HEK293T (cell line): ENCODE data around the gene CEP170.

Source experiments
- CTCF ChIA-PET: fragments of 350-600 bp; formaldehyde crosslinking; extraction: SDS; loops from one replicate; lab custom pipeline; 2021; ENCODE audit warnings: antibody characterized with exemption, inconsistent platforms; lab: Yijun Ruan, JAX
- POLR2A ChIA-PET: fragments of 350-600 bp; formaldehyde crosslinking; extraction: SDS; loops from one replicate; lab custom pipeline; 2020; ENCODE audit warnings: antibody characterized with exemption, inconsistent platforms; lab: Yijun Ruan, JAX
- DNase-seq: peaks from one replicate; pipeline ENCODE4 v3.0.0; 2012; ENCODE audit warnings: mixed read lengths; ENCODE audit errors: extremely low spot score
- ARNT ChIP-seq: fragments of 450-650 bp; IDR thresholded peaks from 2 replicates; pipeline ENCODE4 v1.6.1; 2017; ENCODE audit warnings: mild to moderate bottlenecking
- BHLHE40 ChIP-seq: fragments of 450-650 bp; IDR thresholded peaks from 2 replicates; pipeline ENCODE4 v1.6.1; 2016; ENCODE audit warnings: mild to moderate bottlenecking, moderate library complexity, borderline replicate concordance
- CTBP1 ChIP-seq: fragments of 450-650 bp; IDR thresholded peaks from 2 replicates; pipeline ENCODE4 v1.6.1; 2016; ENCODE audit warnings: borderline replicate concordance
- ELF4 ChIP-seq: fragments of 450-650 bp; IDR thresholded peaks from 2 replicates; pipeline ENCODE4 v1.6.1; 2017; ENCODE audit warnings: antibody characterized with exemption
- FOXA1 ChIP-seq: fragments of 450-650 bp; IDR thresholded peaks from 2 replicates; pipeline ENCODE4 v1.6.1; 2016; ENCODE audit warnings: mild to moderate bottlenecking
- FOXK2 ChIP-seq: fragments of 450-650 bp; IDR thresholded peaks from 2 replicates; pipeline ENCODE4 v1.6.1; 2016; ENCODE audit warnings: mild to moderate bottlenecking
- FOXM1 ChIP-seq: fragments of 450-650 bp; IDR thresholded peaks from 2 replicates; pipeline ENCODE4 v1.6.1; 2017; ENCODE audit warnings: mild to moderate bottlenecking, borderline replicate concordance
- HDGF ChIP-seq: fragments of 450-650 bp; IDR thresholded peaks from 2 replicates; pipeline ENCODE4 v1.6.1; 2017; ENCODE audit warnings: antibody characterized with exemption, borderline replicate concordance
- L3MBTL2 ChIP-seq: fragments of 450-650 bp; conservative IDR thresholded peaks from 2 replicates; pipeline ENCODE4 v1.6.1; 2016; ENCODE audit warnings: mild to moderate bottlenecking
- LEF1 ChIP-seq: fragments of 450-650 bp; IDR thresholded peaks from 2 replicates; pipeline ENCODE4 v1.6.1; 2017; ENCODE audit warnings: mild to moderate bottlenecking, borderline replicate concordance
- NFRKB ChIP-seq: fragments of 450-650 bp; IDR thresholded peaks from 2 replicates; pipeline ENCODE4 v1.6.1; 2016; ENCODE audit warnings: mild to moderate bottlenecking, moderate library complexity
- SP1 ChIP-seq: fragments of 450-650 bp; IDR thresholded peaks from 2 replicates; pipeline ENCODE4 v1.6.1; 2017
- SUZ12 ChIP-seq: fragments of 450-650 bp; IDR thresholded peaks from 2 replicates; pipeline ENCODE4 v1.6.1; 2016; ENCODE audit warnings: mild to moderate bottlenecking
- TARDBP ChIP-seq: fragments of 450-650 bp; IDR thresholded peaks from 2 replicates; pipeline ENCODE4 v1.6.1; 2016
- ZNF384 ChIP-seq: fragments of 450-650 bp; IDR thresholded peaks from 2 replicates; pipeline ENCODE4 v1.6.1; 2016
- TF ChIP-seq, protein P1 (sequence below): fragments of 450-650 bp; IDR thresholded peaks from 2 replicates; pipeline ENCODE4 v1.6.1; 2016

The CEP170 gene

DNA sequence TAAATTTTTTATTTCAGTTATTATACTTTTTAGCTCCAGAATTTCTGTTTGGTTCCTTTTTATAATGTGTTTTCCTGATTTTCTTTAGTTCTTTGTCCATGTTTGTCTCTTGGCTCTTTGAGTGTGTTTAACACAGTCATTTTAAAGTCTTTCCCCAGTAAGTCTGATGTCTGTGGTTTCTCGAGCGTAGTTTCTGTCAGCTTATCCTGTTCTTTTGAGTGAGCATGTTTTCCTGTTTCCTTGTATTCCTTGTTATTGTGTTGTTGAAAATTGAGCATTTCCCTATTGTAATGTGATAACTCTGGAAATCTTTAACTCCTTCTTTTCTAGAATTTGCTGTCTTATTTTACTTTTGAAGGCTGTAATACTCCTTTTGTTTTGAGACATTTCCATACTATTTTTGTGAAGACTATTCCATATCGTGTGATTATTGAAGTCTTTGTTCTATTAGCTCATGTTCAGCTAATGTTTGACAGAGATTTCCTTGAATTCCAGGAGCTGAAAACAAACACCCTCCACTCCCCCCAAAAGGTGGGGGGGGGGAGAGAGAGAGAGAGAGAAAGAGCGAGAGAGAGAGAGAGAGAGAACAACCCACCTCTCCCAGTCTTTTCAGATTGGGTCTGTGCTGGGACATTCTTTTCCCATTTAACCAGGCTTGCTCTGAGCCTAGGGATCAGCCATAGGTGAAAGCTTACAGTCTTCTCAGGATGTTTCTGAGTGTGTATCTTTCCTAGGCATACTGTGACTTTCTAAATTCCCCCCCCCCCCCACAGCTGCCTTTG lies 39.1 kb upstream of the CEP170 start:
- ChIA-PET POLR2A (no interaction called here), CTCF (interaction anchor here (0.6 kb wide), 1 partner anchor 241 kb away, joined by 3 read pairs; no protein-coding TSS in a partner anchor)
- TF ChIP-seq ARNT (no peak), NFRKB (no peak), FOXK2 (no peak), ZNF384 (no peak), L3MBTL2 (no peak), SUZ12 (no peak), BHLHE40 (no peak), CTBP1 (no peak), LEF1 (no peak), SP1 (no peak), ELF4 (no peak), FOXA1 (no peak), TARDBP (no peak), FOXM1 (no peak)
- TF ChIP-seq, protein P1, sequence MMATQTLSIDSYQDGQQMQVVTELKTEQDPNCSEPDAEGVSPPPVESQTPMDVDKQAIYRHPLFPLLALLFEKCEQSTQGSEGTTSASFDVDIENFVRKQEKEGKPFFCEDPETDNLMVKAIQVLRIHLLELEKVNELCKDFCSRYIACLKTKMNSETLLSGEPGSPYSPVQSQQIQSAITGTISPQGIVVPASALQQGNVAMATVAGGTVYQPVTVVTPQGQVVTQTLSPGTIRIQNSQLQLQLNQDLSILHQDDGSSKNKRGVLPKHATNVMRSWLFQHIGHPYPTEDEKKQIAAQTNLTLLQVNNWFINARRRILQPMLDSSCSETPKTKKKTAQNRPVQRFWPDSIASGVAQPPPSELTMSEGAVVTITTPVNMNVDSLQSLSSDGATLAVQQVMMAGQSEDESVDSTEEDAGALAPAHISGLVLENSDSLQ: no peak
- no peak for DNase-seq

DNA sequence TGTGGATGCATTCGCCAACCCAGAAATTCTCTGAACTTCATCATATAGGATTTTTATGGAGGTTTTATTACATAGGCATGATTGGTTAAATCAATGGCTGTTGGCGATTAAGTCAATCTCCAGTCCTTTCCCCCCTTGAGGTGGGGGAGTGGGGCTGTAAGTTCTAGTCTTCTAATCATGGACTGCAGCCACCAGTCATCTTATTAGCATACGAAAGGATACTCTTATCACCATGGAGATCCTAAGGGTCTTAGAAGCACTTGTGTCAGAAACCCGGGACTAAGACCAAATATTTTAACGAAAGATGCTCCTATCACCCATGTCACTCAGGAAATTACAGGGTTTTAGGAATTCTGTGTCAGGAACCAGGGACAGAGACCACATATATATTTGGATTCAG lies 37.0 kb upstream of the CEP170 start:
- TF ChIP-seq ZNF384 (no peak), FOXK2 (no peak), BHLHE40 (no peak), ELF4 (no peak), FOXA1 (no peak)
- POLR2A ChIA-PET: no interaction called here
- CTCF ChIA-PET: no interaction called here
- DNase-seq: no peak

GRCh38 chr1:243291292-243291691 lies 36.2 kb upstream of the CEP170 start:
- ChIA-PET CTCF (no interaction called here), POLR2A (no interaction called here)
- DNase-seq: no peak
- TF ChIP-seq LEF1: no peak
- TF ChIP-seq ARNT: no peak
- no peak for TF ChIP-seq SP1
- no peak for TF ChIP-seq CTBP1
- no peak for TF ChIP-seq FOXK2
- no peak for TF ChIP-seq ELF4
- no peak for TF ChIP-seq FOXM1
- no peak for TF ChIP-seq ZNF384
- TF ChIP-seq TARDBP: no peak
- TF ChIP-seq L3MBTL2: no peak
- no peak for TF ChIP-seq SUZ12
- no peak for TF ChIP-seq FOXA1
- no peak for TF ChIP-seq HDGF

DNA sequence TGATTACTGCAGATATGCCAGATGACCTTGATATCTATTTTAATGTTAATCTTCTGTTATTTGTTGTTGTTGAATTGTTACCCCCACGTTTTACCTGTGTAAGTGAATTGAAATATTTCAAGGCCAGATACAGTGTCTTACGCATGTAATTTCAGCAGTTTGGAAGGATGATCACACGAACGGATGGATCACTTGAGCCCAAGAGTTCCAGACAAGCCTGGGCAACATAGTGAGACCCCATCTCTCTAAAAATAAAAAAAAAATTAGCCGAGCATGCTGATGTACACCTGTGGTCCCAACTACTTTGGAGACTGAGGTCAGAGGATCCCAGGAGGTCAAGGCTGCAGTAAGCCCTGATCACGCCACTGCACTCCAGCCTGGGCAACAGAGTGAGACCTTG lies 33.0 kb upstream of the CEP170 start:
- ChIA-PET POLR2A (interaction anchor here (0.7 kb wide), 1 partner anchor 1055 kb away, joined by 3 read pairs; no protein-coding TSS in a partner anchor), CTCF (no interaction called here)
- TF ChIP-seq L3MBTL2 (no peak), BHLHE40 (no peak), FOXA1 (no peak), SUZ12 (no peak), ELF4 (no peak), ZNF384 (no peak), NFRKB (no peak), TARDBP (no peak), FOXK2 (no peak), LEF1 (no peak), FOXM1 (no peak), HDGF (no peak), CTBP1 (no peak), ARNT (no peak)
- TF ChIP-seq, protein P1: no peak
- DNase-seq: no peak

- ChIA-PET CTCF (no interaction called here), POLR2A (no interaction called here)
- no peak for DNase-seq
- TF ChIP-seq HDGF (no peak), L3MBTL2 (no peak), NFRKB (no peak), ZNF384 (no peak), BHLHE40 (no peak), TARDBP (no peak)
Measured at GRCh38 chr1:243287652-243288051, 32.6 kb upstream of the CEP170 start.

GRCh38 chr1:243287123-243287460 lies 32.0 kb upstream of the CEP170 start:
- TF ChIP-seq FOXA1 (no peak), FOXK2 (no peak), NFRKB (no peak), ARNT (no peak), L3MBTL2 (no peak), ZNF384 (no peak), FOXM1 (no peak), LEF1 (no peak), SUZ12 (no peak), SP1 (no peak), CTBP1 (no peak), TARDBP (no peak), BHLHE40 (no peak)
- TF ChIP-seq, protein P1: no peak
- DNase-seq: no peak
- ChIA-PET CTCF (interaction anchor here (0.5 kb wide), 1 partner anchor 14 kb away, joined by 4 read pairs; no protein-coding TSS in a partner anchor), POLR2A (no interaction called here)
